ENCODE results near the gene DNAJC18.

The DNAJC18 gene

GRCh38 chr5:139403418-139403786 is 35.9 kb downstream of the DNAJC18 start:
- no peak for DNase-seq (ENCODE audit: low read depth)

GRCh38 chr5:139402561-139403158 is 36.7 kb downstream of the DNAJC18 start:
- no peak for DNase-seq (ENCODE audit: low read depth)

- no peak for DNase-seq (ENCODE audit: low read depth)
Observed at GRCh38 chr5:139401546-139401945, 37.8 kb downstream of the DNAJC18 start.

- DNase-seq (ENCODE audit: low read depth): no peak
Observed at GRCh38 chr5:139399501-139400121, 39.7 kb downstream of the DNAJC18 start.

GRCh38 chr5:139397921-139398320 is 41.4 kb downstream of the DNAJC18 start:
- DNase-seq (ENCODE audit: low read depth): no peak

- no peak for DNase-seq (ENCODE audit: low read depth)
Observed at GRCh38 chr5:139396691-139397090, 42.6 kb downstream of the DNAJC18 start.

GRCh38 chr5:139395844-139396640 is 43.3 kb downstream of the DNAJC18 start:
- no peak for DNase-seq (ENCODE audit: low read depth)

GRCh38 chr5:139394654-139395566 is 44.4 kb downstream of the DNAJC18 start, which contains the start of gene PROB1:
Gene PROB1 (minus strand): TSS chr5:139395104. CDS start chr5:139395081, 23 bp downstream.
- DNase-seq (ENCODE audit: low read depth): no peak

GRCh38 chr5:139394123-139394653 is 45.1 kb downstream of the DNAJC18 start:
- no peak for DNase-seq (ENCODE audit: low read depth)

- no peak for DNase-seq (ENCODE audit: low read depth)
Observed at GRCh38 chr5:139393497-139394122, 45.7 kb downstream of the DNAJC18 start.

GRCh38 chr5:139392678-139393496 is 46.4 kb downstream of the DNAJC18 start:
- DNase-seq (ENCODE audit: low read depth): peak; percentile 54

- no peak for DNase-seq (ENCODE audit: low read depth)
Observed at GRCh38 chr5:139392324-139392677, 47.0 kb downstream of the DNAJC18 start.

- DNase-seq (ENCODE audit: low read depth): no peak
Observed at GRCh38 chr5:139391570-139392323, 47.6 kb downstream of the DNAJC18 start.

- DNase-seq (ENCODE audit: low read depth): no peak
Observed at GRCh38 chr5:139390639-139391569, 48.4 kb downstream of the DNAJC18 start.

- DNase-seq (ENCODE audit: low read depth): peak; percentile 24
Observed at GRCh38 chr5:139389701-139390638, 49.4 kb downstream of the DNAJC18 start, which contains the start of gene MZB1. Gene MZB1 (minus strand): TSS chr5:139389913. CDS start chr5:139389856, 57 bp downstream.

- no peak for DNase-seq (ENCODE audit: low read depth)
Observed at GRCh38 chr5:139388198-139388821, 51.0 kb downstream of the DNAJC18 start.

Measured in stimulated activated CD8-positive, alpha-beta memory T cell treated with anti-CD3 and anti-CD28 coated beads, Interleukin-15, amount 100 ng/mL, for 24 hours (primary cell).